NCI-H2196 (cell line): ENCODE measurements around the gene MRPL39.
"Not testable (repeated sequence)": the region's sequence is repeated elsewhere in the genome, so short reads cannot be mapped to it uniquely, and the experiment has no call there.

Experiments used
- DNase-seq: peaks from one replicate; lab custom pipeline; 2025; ENCODE audit not compliant: unreplicated experiment; lab: John Stamatoyannopoulos, UW

Gene MRPL39

GRCh38 chr21:25607151-25608043 is at the start of gene MRPL39:
Gene MRPL39, minus strand, starts transcription at chr21:25607481. Its CDS starts 6 bp downstream, at chr21:25607475.
- DNase-seq: peak; percentile 88

- DNase-seq: no peak
Measured at GRCh38 chr21:25656412-25656811, 49.1 kb upstream of the MRPL39 start.

- no peak for DNase-seq
Measured at GRCh38 chr21:25649146-25649545, 41.9 kb upstream of the MRPL39 start.

- DNase-seq: no peak
Measured at GRCh38 chr21:25647647-25648046, 40.4 kb upstream of the MRPL39 start.

GRCh38 chr21:25646474-25646873 is 39.2 kb upstream of the MRPL39 start:
- DNase-seq: no peak

GRCh38 chr21:25643486-25643885 is 36.2 kb upstream of the MRPL39 start:
- DNase-seq: no peak

- no peak for DNase-seq
Measured at GRCh38 chr21:25640943-25641292, 33.6 kb upstream of the MRPL39 start.

GRCh38 chr21:25640202-25640942 is 33.1 kb upstream of the MRPL39 start:
- DNase-seq: no peak

- no peak for DNase-seq
Measured at GRCh38 chr21:25639551-25640201, 32.4 kb upstream of the MRPL39 start.

GRCh38 chr21:25638660-25639550 is 31.6 kb upstream of the MRPL39 start, which contains the start of gene JAM2:
Gene JAM2, plus strand, starts transcription at chr21:25639258. Its CDS starts 564 bp downstream, at chr21:25639822.
- DNase-seq: no peak

- DNase-seq: no peak
Measured at GRCh38 chr21:25637851-25638659, 30.8 kb upstream of the MRPL39 start.

- no peak for DNase-seq
Measured at GRCh38 chr21:25636727-25637126, 29.4 kb upstream of the MRPL39 start.

GRCh38 chr21:25635310-25635709 is 28.0 kb upstream of the MRPL39 start:
- DNase-seq: no peak

- no peak for DNase-seq
Measured at GRCh38 chr21:25632296-25632695, 25.0 kb upstream of the MRPL39 start.

- DNase-seq: no peak
Measured at GRCh38 chr21:25626757-25627156, 19.5 kb upstream of the MRPL39 start.

GRCh38 chr21:25625776-25626555 is 18.7 kb upstream of the MRPL39 start:
- DNase-seq: not testable (repeated sequence)

- DNase-seq: no peak
Measured at GRCh38 chr21:25625036-25625435, 17.8 kb upstream of the MRPL39 start.

GRCh38 chr21:25624511-25624910 is 17.2 kb upstream of the MRPL39 start:
- no peak for DNase-seq

- no peak for DNase-seq
Measured at GRCh38 chr21:25619198-25619597, 11.9 kb upstream of the MRPL39 start.
